CD8-positive, alpha-beta memory T cell (primary cell): Measurements from ENCODE around the gene HOXA6. TPM values are rescaled to one million over a fixed set of nuclear protein-coding genes. Genes with fewer than 3 reads are reported as not detected.
A peak's percentile ranks its signal among the peaks of the same experiment; 100 is the strongest.

Source experiments
- CTCF ChIA-PET: fragments of 350-600 bp; sonication (Branson Sonifier 250); formaldehyde crosslinking; loops from one replicate; lab custom pipeline; 2021; ENCODE audit warnings: antibody characterized with exemption; lab: Charles Lee
- POLR2A ChIA-PET: fragments of 350-600 bp; sonication (Branson Sonifier 250); formaldehyde crosslinking; loops from one replicate; lab custom pipeline; 2021; ENCODE audit warnings: antibody characterized with exemption; lab: Charles Lee
- DNase-seq, 5 donors: peaks; one replicate each; pipeline versions ENCODE4 v3.0.0 to v3.0.0-alpha.2; 2020 to 2022; ENCODE audit warnings: mixed read lengths in 1 of 5
- H3K27ac ChIP-seq: one replicate; pipeline ENCODE4 v1.7.0; 2013; ENCODE audit warnings: low read depth, mild to moderate bottlenecking, low read length, moderate library complexity
- H3K27me3 ChIP-seq: 2 replicates; pipeline ENCODE4 v1.7.0; 2013; ENCODE audit warnings: low read length, mild to moderate bottlenecking; ENCODE audit not compliant: insufficient read depth, poor library complexity, severe bottlenecking
- H3K36me3 ChIP-seq: 2 replicates; pipeline ENCODE4 v1.7.0; 2013; ENCODE audit warnings: mild to moderate bottlenecking, low read length, moderate library complexity; ENCODE audit not compliant: insufficient read depth
- H3K4me1 ChIP-seq: 2 replicates; pipeline ENCODE4 v1.7.0; 2013; ENCODE audit warnings: mild to moderate bottlenecking, low read length, moderate library complexity; ENCODE audit not compliant: insufficient read depth
- H3K4me3 ChIP-seq: 2 replicates; pipeline ENCODE4 v1.7.0; 2013; ENCODE audit warnings: mild to moderate bottlenecking, low read length
- H3K9me3 ChIP-seq: 2 replicates; pipeline ENCODE4 v1.7.0; 2013; ENCODE audit warnings: mild to moderate bottlenecking, low read length
- H3K27ac Mint-ChIP-seq, 8 donors: one replicate each; pipeline ENCODE4 v1.8.0; 2020 to 2021; ENCODE audit warnings: mixed read lengths in 8 of 8, mild to moderate bottlenecking in 6 of 8, inconsistent platforms in 3 of 8, moderate library complexity in 3 of 8
- H3K27me3 Mint-ChIP-seq, 2 donors: one replicate each; pipeline ENCODE4 v1.8.0; 2020 to 2021; ENCODE audit warnings: mixed read lengths in 2 of 2, mild to moderate bottlenecking in 1 of 2, moderate library complexity in 1 of 2
- H3K36me3 Mint-ChIP-seq, 3 donors: one replicate each; pipeline ENCODE4 v1.8.0; 2020 to 2021; ENCODE audit warnings: mixed read lengths in 3 of 3, inconsistent platforms in 1 of 3, mild to moderate bottlenecking in 1 of 3
- H3K4me1 Mint-ChIP-seq, 3 donors: one replicate each; pipeline ENCODE4 v1.8.0; 2020 to 2021; ENCODE audit warnings: mixed read lengths in 3 of 3, inconsistent platforms in 1 of 3, mild to moderate bottlenecking in 1 of 3
- H3K4me3 Mint-ChIP-seq, 7 donors: one replicate each; pipeline ENCODE4 v1.8.0; 2020 to 2021; ENCODE audit warnings: mixed read lengths in 7 of 7, mild to moderate bottlenecking in 6 of 7, moderate library complexity in 4 of 7, inconsistent platforms in 2 of 7
- H3K9me3 Mint-ChIP-seq, 5 donors: one replicate each; pipeline ENCODE4 v1.8.0; 2020 to 2022; ENCODE audit warnings: mixed read lengths in 5 of 5, mild to moderate bottlenecking in 3 of 5, moderate library complexity in 2 of 5, inconsistent platforms in 1 of 5
- polyA plus RNA-seq: library from polyadenylated mRNA; unstranded; fragments of 300-500 nt; fragmentation: Illumina TruSeq; gene quantifications from one replicate; pipeline ENCODE4 v1.2.3, GENCODE V29; 2021
- total RNA-seq, 2 experiments: library from RNA; stranded (reverse); gene quantifications; one replicate each; pipeline ENCODE4 v1.2.3, GENCODE V29; 2021

The HOXA6 gene
- total and polyA plus RNA-seq, 3 experiments from 2014 or later = not detected

DNA sequence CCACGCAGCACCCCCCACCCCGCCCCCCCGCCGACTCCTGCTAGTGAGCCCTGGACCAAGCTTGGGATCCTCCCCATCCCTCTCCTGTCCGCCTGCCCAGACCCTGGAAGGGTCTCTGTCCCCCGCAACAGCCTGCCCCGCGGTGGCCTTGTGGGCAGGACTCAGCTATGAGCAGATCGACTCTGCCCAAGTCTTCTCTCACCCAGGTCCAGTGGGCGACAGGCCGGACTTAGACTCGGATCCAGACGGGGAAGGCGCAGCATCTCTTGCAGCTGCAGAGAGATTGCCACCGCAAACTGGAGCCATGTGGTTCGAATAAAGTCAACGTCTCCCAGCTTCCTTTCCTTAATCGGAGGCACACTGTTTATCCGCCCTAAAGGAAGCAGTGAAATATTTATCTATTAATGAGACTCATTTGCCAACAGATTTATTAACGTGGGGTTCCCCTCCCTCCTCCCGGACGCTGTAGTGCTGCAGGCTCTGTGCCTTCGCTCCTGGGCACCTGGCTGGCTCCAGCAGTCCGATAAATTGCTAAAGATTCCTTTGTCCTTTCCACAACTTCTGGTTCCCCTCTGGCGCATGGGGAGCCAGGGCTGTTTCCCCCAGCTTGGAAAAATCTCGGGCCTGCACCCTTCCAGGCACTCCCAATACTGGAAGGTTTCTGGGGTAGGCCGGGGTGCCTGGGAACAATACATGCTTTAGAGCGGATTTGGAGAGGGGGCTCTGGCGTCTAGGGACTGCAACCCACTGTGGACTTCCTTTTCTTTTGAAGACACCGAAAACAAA, 9.5 kb upstream of the HOXA6 start:
- no peak overlapping the region for H3K27ac ChIP-seq
- H3K36me3 ChIP-seq = no peaks in the 10 kb centered on the region
- H3K27me3 ChIP-seq = peaks cover 85% of the 10 kb centered on the region
- Mint-ChIP-seq H3K9me3 (peaks cover 0 to 12% (median 0%) of the 10 kb centered on the region in 5 donors), H3K4me3 (peak overlapping the region in 6 of 7 donors; percentile 14 to 83 (median 52)), H3K27me3 (peaks cover 84 to 88% of the 10 kb centered on the region in 2 donors), H3K36me3 (peaks cover 0 to 2% (median 0%) of the 10 kb centered on the region in 3 donors), H3K4me1 (peaks cover 40 to 64% (median 54%) of the 10 kb centered on the region in 3 donors), H3K27ac (peak overlapping the region in 4 of 8 donors; percentile 55 to 97 (median 77))
- H3K4me1 ChIP-seq = peaks cover 37% of the 10 kb centered on the region
- H3K4me3 ChIP-seq = no peak overlapping the region
- no peaks in the 10 kb centered on the region for H3K9me3 ChIP-seq
- POLR2A ChIA-PET = no interaction called here
- CTCF ChIA-PET = interaction anchor here (1.1 to 2.8 kb wide), 7 partner anchors 9 to 1265 kb away, joined by 3 to 9 read pairs (median 4); partner anchors contain the start of gene HOXA9
- DNase-seq = no peak

DNA sequence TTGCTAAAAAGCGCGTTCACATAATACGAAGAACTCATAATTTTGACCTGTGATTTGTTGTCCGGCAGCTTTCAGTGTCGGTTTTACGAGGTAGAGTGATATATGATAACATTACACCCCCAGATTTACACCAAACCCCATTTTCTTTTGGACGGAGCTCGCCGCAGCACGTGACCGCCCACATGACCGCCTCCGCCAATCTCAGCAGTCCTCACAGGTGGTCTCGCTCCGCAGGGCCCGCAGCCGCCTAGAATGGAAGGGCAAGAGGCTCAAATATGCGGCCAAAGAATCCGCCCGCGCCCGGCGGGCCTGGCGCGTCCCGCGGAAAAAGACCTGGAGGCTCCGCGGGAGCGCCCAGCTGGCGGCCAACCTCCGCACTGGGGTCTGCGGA, 8.9 kb upstream of the HOXA6 start, which contains the start of gene HOXA7:
HOXA7 (minus strand) TSS at position 168 of the 391 bp plus-strand sequence; CDS start at position 38, 130 bp downstream.
- H3K27ac Mint-ChIP-seq = peak within 1 kb of the TSS in 6 of 8 donors; percentile 38 to 89 (median 65)
- H3K4me3 Mint-ChIP-seq = peak within 1 kb of the TSS; percentile 56 to 85 (median 72)
- Histone ChIP-seq H3K4me3 (no peak within 1 kb of the TSS), H3K9me3 (no peaks in the 10 kb centered on the region), H3K27me3 (peaks cover 87% of the 10 kb centered on the region), H3K27ac (no peak within 1 kb of the TSS), H3K36me3 (no peaks in the 10 kb centered on the region), H3K4me1 (peaks cover 43% of the 10 kb centered on the region)
- POLR2A ChIA-PET = no interaction called here
- H3K27me3 Mint-ChIP-seq = peaks cover 86 to 89% of the 10 kb centered on the region in 2 donors
- peaks cover 0 to 14% (median 0%) of the 10 kb centered on the region in 5 donors for H3K9me3 Mint-ChIP-seq
- H3K4me1 Mint-ChIP-seq = peaks cover 46 to 70% (median 60%) of the 10 kb centered on the region in 3 donors
- H3K36me3 Mint-ChIP-seq = peaks cover 0 to 2% (median 0%) of the 10 kb centered on the region in 3 donors
- CTCF ChIA-PET = interaction anchor here (1.1 to 2.0 kb wide), 5 partner anchors 9 to 1264 kb away, joined by 3 to 8 read pairs (median 4); partner anchors contain the start of gene HOXA9
- no peak for DNase-seq

DNA sequence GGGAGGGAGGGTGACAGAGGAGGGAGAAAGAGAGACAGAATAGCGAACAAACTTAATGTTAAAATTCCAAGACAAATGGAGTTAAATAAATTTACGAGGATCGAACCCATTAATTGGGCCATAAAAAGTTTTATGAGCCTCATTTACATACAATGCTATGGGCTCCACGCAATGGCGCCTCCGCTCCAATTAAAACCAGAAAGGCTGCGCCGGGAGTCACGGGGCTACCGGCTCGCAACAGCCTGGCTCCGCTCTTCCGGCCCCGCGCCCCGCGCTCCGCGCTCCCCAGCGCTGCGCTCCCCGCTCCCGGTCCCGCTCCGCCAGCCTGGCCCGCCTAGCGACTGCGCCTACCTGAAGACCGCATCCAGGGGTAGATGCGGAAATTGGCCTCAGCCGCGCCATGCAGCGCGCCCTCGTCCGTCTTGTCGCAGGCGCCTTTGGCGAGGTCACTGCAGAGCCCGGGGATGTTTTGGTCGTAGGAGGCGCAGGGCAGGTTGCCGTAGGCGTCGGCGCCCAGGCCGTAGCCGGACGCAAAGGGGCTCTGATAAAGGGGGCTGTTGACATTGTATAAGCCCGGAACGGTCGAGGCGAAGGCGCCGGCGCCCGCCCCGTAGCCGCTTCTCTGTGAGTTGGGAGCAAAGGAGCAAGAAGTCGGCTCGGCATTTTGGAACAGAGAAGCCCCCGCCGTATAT, 8.4 kb upstream of the HOXA6 start:
- peaks cover 0 to 2% (median 0%) of the 10 kb centered on the region in 3 donors for H3K36me3 Mint-ChIP-seq
- H3K4me3 Mint-ChIP-seq = peak overlapping the region; percentile 56 to 85 (median 72)
- peaks cover 49 to 71% (median 62%) of the 10 kb centered on the region in 3 donors for H3K4me1 Mint-ChIP-seq
- peaks cover 48% of the 10 kb centered on the region for H3K4me1 ChIP-seq
- H3K27ac Mint-ChIP-seq = peak overlapping the region in 5 of 8 donors; percentile 38 to 89 (median 64)
- H3K36me3 ChIP-seq = no peaks in the 10 kb centered on the region
- no peaks in the 10 kb centered on the region for H3K9me3 ChIP-seq
- H3K27ac ChIP-seq = no peak overlapping the region
- peaks cover 88% of the 10 kb centered on the region for H3K27me3 ChIP-seq
- CTCF ChIA-PET = interaction anchor here (1.4 to 2.0 kb wide), 5 partner anchors 24 to 1263 kb away, joined by 3 to 8 read pairs (median 6); no protein-coding TSS in a partner anchor
- POLR2A ChIA-PET = no interaction called here
- H3K9me3 Mint-ChIP-seq = peaks cover 0 to 14% (median 0%) of the 10 kb centered on the region in 5 donors
- no peak for DNase-seq
- H3K27me3 Mint-ChIP-seq = peaks cover 87 to 92% of the 10 kb centered on the region in 2 donors
- no peak overlapping the region for H3K4me3 ChIP-seq

DNA sequence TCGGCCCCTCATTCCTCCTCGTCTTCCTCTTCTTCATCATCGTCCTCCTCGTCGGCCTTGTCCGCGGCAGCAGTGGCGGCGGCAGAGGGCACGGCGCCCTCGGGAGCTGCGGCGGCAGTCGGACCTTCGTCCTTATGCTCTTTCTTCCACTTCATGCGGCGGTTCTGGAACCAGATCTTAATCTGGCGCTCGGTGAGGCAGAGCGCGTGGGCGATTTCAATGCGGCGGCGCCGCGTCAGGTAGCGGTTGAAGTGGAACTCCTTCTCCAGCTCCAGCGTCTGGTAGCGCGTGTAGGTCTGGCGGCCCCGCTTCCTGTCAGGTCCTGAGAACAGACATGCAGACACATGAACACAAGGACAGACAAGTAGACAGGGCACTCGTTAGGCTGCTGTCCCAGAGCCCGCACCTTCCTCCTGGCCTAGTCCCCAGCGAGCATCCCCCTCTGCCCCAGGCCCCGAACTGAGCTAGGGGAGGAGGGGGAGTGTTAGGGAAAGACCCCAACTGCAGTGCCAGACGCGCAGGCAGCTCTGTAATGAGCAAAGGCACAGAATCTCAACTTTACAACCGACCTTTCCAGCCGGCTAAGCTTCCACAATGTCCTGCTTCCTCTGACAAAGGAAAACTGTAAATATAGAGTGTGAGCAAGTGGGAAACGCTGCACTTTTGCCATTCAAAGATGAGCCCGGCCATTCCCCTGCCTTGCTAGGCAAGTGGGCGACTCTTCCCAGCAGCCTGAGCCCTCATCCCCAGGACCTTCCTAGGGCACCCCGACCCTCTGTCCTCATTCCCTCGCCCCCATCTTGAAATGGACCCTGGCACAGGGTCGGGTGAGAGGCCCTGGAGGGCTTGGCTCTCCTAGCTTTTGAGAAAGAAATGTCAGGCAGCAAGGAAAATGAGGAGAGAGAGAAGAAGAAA, 7.6 kb upstream of the HOXA6 start:
- peak overlapping the region; percentile 52 to 85 (median 72) for H3K4me3 Mint-ChIP-seq
- Histone ChIP-seq H3K36me3 (no peaks in the 10 kb centered on the region), H3K9me3 (no peaks in the 10 kb centered on the region), H3K4me3 (no peak overlapping the region), H3K27me3 (peaks cover 91% of the 10 kb centered on the region), H3K4me1 (peaks cover 51% of the 10 kb centered on the region), H3K27ac (no peak overlapping the region)
- peaks cover 0 to 14% (median 0%) of the 10 kb centered on the region in 5 donors for H3K9me3 Mint-ChIP-seq
- ChIA-PET POLR2A (no interaction called here), CTCF (interaction anchor here (0.8 to 1.6 kb wide), 4 partner anchors 24 to 468 kb away, joined by 3 to 6 read pairs (median 4); no protein-coding TSS in a partner anchor)
- peaks cover 87 to 96% of the 10 kb centered on the region in 2 donors for H3K27me3 Mint-ChIP-seq
- peak overlapping the region in 6 of 8 donors; percentile 38 to 89 (median 67) for H3K27ac Mint-ChIP-seq
- H3K36me3 Mint-ChIP-seq = peaks cover 0 to 2% (median 0%) of the 10 kb centered on the region in 3 donors
- DNase-seq = no peak
- peaks cover 53 to 76% (median 64%) of the 10 kb centered on the region in 3 donors for H3K4me1 Mint-ChIP-seq

DNA sequence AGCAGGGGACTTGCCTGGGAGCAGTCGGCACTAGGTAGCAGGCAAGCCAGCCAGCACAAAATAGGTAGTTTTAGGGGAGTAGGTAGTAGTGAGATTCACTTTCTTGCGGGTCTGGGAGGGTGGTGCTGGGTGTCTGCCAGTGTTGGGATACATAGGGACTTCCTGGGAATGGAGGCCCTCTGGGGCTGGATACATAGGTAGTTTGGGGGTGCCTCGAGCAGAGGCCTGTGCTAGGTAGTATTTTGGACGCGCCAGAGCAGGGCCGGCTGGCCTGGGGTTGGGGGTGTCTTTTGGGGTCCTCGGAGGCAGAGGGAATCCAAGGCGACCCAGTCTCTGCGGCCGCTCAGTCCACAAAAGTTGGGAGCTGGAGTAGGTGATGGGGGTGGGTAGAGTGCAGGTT, 6.8 kb upstream of the HOXA6 start:
- Mint-ChIP-seq H3K27me3 (peaks cover 87 to 96% of the 10 kb centered on the region in 2 donors), H3K4me3 (peak overlapping the region; percentile 19 to 75 (median 60)), H3K9me3 (peaks cover 0 to 14% (median 0%) of the 10 kb centered on the region in 5 donors), H3K27ac (peak overlapping the region in 2 of 8 donors; percentile 18 to 81), H3K36me3 (peaks cover 0 to 2% (median 0%) of the 10 kb centered on the region in 3 donors), H3K4me1 (peaks cover 52 to 75% (median 57%) of the 10 kb centered on the region in 3 donors)
- Histone ChIP-seq H3K27me3 (peaks cover 87% of the 10 kb centered on the region), H3K4me3 (no peak overlapping the region), H3K4me1 (peaks cover 47% of the 10 kb centered on the region), H3K9me3 (no peaks in the 10 kb centered on the region), H3K36me3 (no peaks in the 10 kb centered on the region), H3K27ac (no peak overlapping the region)
- POLR2A ChIA-PET = no interaction called here
- no peak for DNase-seq
- CTCF ChIA-PET = interaction anchor here (1.4 to 6.9 kb wide), 3 partner anchors 9 to 467 kb away, joined by 3 to 71 read pairs (median 6); partner anchors contain the start of gene HOXA9

DNA sequence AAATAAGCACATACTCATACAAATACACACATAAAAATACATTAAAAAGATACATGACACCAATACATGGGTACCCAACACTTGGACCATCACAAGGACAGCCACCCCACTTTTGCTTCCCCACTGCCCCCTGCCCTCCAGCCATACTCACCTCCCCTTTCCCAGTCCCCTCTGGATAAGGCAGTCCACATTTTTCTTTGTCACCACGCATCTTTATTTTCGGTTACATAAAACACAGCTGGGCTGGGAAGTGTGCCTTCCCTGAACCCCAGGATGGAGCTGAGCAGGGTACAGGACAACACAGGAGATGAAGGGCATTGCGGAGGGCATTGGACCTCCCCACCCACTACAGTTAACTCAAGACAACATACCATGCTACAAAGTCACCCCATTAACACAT, 6.0 kb upstream of the HOXA6 start:
- POLR2A ChIA-PET = interaction anchor here (0.6 kb wide), 1 partner anchor 46 kb away, joined by 3 read pairs; the partner anchor contains the start of gene HOXA13
- CTCF ChIA-PET = interaction anchor here (2.0 to 6.9 kb wide), 2 partner anchors 9 to 43 kb away, joined by 5 to 71 read pairs; partner anchors contain the start of gene HOXA9
- H3K9me3 ChIP-seq = no peaks in the 10 kb centered on the region
- H3K9me3 Mint-ChIP-seq = peaks cover 0 to 14% (median 0%) of the 10 kb centered on the region in 5 donors
- H3K27ac ChIP-seq = no peak overlapping the region
- peaks cover 47% of the 10 kb centered on the region for H3K4me1 ChIP-seq
- H3K36me3 ChIP-seq = no peaks in the 10 kb centered on the region
- H3K27me3 Mint-ChIP-seq = peaks cover 85 to 94% of the 10 kb centered on the region in 2 donors
- peaks cover 0 to 2% (median 0%) of the 10 kb centered on the region in 3 donors for H3K36me3 Mint-ChIP-seq
- peak overlapping the region in 3 of 7 donors; percentile 1 to 60 (median 38) for H3K4me3 Mint-ChIP-seq
- peaks cover 49 to 71% (median 53%) of the 10 kb centered on the region in 3 donors for H3K4me1 Mint-ChIP-seq
- no peak for DNase-seq
- H3K27me3 ChIP-seq = peaks cover 87% of the 10 kb centered on the region
- peak overlapping the region in 2 of 8 donors; percentile 74 to 84 for H3K27ac Mint-ChIP-seq
- H3K4me3 ChIP-seq = no peak overlapping the region
